GM12892 (cell line): ENCODE measurements around the gene ITPRIPL2.

Experiments used
- DNase-seq: peaks from one replicate; pipeline ENCODE4 v3.0.0; 2011; ENCODE audit not compliant: insufficient read length
- FAIRE-seq: peaks from 2 replicates; lab custom pipeline; 2011; peaks lifted over from hg19 to GRCh38; lab: Jason Lieb, UNC
- POLR2A ChIP-seq: IDR thresholded peaks from 2 replicates; pipeline ENCODE4 v1.6.1; 2011; ENCODE audit warnings: low read depth, low read length, control low read depth
- POLR2AphosphoS5 ChIP-seq: IDR thresholded peaks from 2 replicates; pipeline ENCODE4 v1.6.1; 2011; ENCODE audit warnings: low read depth, low read length, control low read depth
- TAF1 ChIP-seq: IDR thresholded peaks from 2 replicates; pipeline ENCODE4 v1.6.1; 2011; ENCODE audit warnings: low read depth, mild to moderate bottlenecking, control low read depth, low read length, borderline replicate concordance

Gene ITPRIPL2

GRCh38 chr16:19084139-19084538, 29.6 kb upstream of the ITPRIPL2 start:
- TF ChIP-seq POLR2AphosphoS5 (no peak), POLR2A (no peak), TAF1 (no peak)
- no peak for FAIRE-seq

GRCh38 chr16:19084879-19085278, 28.9 kb upstream of the ITPRIPL2 start:
- no peak for TF ChIP-seq POLR2A
- TF ChIP-seq TAF1: no peak
- no peak for TF ChIP-seq POLR2AphosphoS5

More at GRCh38 chr16:19084139-19084538, 29.6 kb upstream of the ITPRIPL2 start:
- no peak for DNase-seq

GRCh38 chr16:19085679-19086200, 28.0 kb upstream of the ITPRIPL2 start:
- FAIRE-seq: no peak
- DNase-seq: no peak
- no peak for TF ChIP-seq TAF1
- TF ChIP-seq POLR2AphosphoS5: no peak
- TF ChIP-seq POLR2A: no peak

More at GRCh38 chr16:19084879-19085278, 28.9 kb upstream of the ITPRIPL2 start:
- DNase-seq (no peak), FAIRE-seq (no peak)

GRCh38 chr16:19086322-19087199, 27.2 kb upstream of the ITPRIPL2 start:
- DNase-seq: peak; percentile 74
- FAIRE-seq: peak; percentile 64
- no peak for TF ChIP-seq TAF1
- TF ChIP-seq POLR2A: no peak
- no peak for TF ChIP-seq POLR2AphosphoS5

- FAIRE-seq: no peak
- no peak for TF ChIP-seq POLR2A
- no peak for TF ChIP-seq TAF1
- no peak for TF ChIP-seq POLR2AphosphoS5
- no peak for DNase-seq
Observed at GRCh38 chr16:19088341-19088916, 25.3 kb upstream of the ITPRIPL2 start.

- DNase-seq (no peak), FAIRE-seq (no peak)
- no peak for TF ChIP-seq TAF1
- no peak for TF ChIP-seq POLR2A
- no peak for TF ChIP-seq POLR2AphosphoS5
Observed at GRCh38 chr16:19089410-19089955, 24.3 kb upstream of the ITPRIPL2 start.

- TF ChIP-seq POLR2A (no peak), TAF1 (no peak), POLR2AphosphoS5 (no peak)
- FAIRE-seq (no peak), DNase-seq (no peak)
Observed at GRCh38 chr16:19090916-19091315, 22.8 kb upstream of the ITPRIPL2 start.

GRCh38 chr16:19092653-19093410, 20.9 kb upstream of the ITPRIPL2 start:
- FAIRE-seq (no peak), DNase-seq (no peak)
- TF ChIP-seq POLR2A (no peak), POLR2AphosphoS5 (no peak), TAF1 (no peak)

GRCh38 chr16:19093631-19094541, 19.9 kb upstream of the ITPRIPL2 start:
- TF ChIP-seq POLR2AphosphoS5 (no peak), TAF1 (no peak), POLR2A (no peak)
- FAIRE-seq: no peak
- DNase-seq: no peak
